Uterus (tissue), 4 donors: Measurements from ENCODE around the gene AIG1. TPM values are rescaled to one million over a fixed set of nuclear protein-coding genes. Genes with fewer than 3 reads are reported as not detected.

Experiments used
- DNase-seq, 2 donors: peaks; one replicate each; pipeline ENCODE4 v3.0.0-alpha.2; 2019 to 2020
- H3K27ac ChIP-seq, 2 donors: fragments of 200-600 bp; sonication (generic); 1 replicate in 1 of 2; 2 replicates in 1 of 2; pipeline ENCODE4 v1.5.1; 2016 to 2018
- H3K27me3 ChIP-seq, 2 donors: fragments of 200-600 bp; sonication (generic); one replicate each; pipeline ENCODE4 v1.5.1; 2018 to 2019; ENCODE audit warnings: control low read depth in 1 of 2
- H3K36me3 ChIP-seq, 2 donors: fragments of 200-600 bp; sonication (generic); one replicate each; pipeline ENCODE4 v1.5.1; 2019; ENCODE audit warnings: control low read depth in 1 of 2
- H3K4me1 ChIP-seq, 2 donors: fragments of 200-600 bp; sonication (generic); one replicate each; pipeline ENCODE4 v1.5.1; 2018 to 2019; ENCODE audit warnings: control low read depth in 1 of 2
- H3K4me3 ChIP-seq, 2 donors: fragments of 200-600 bp; sonication (generic); 1 replicate in 1 of 2; 2 replicates in 1 of 2; pipeline ENCODE4 v1.5.1; 2018 to 2019; ENCODE audit warnings: mild to moderate bottlenecking in 1 of 2
- H3K9me3 ChIP-seq, 2 donors: fragments of 200-600 bp; sonication (generic); one replicate each; pipeline ENCODE4 v1.5.1; 2019; ENCODE audit warnings: control low read depth in 1 of 2
- CTCF ChIP-seq, 4 experiments: fragments of 200-600 bp in 2 of 4; fragments of 450-650 bp in 2 of 4; sonication (generic) in 2 of 4; IDR thresholded peaks; one replicate each; pipeline ENCODE4 v1.5.1; 2016 to 2019; ENCODE audit warnings: antibody characterized with exemption in 4 of 4, mild to moderate bottlenecking in 2 of 4, moderate library complexity in 1 of 4
- POLR2A ChIP-seq, 2 donors: fragments of 450-650 bp; IDR thresholded peaks; one replicate each; pipeline ENCODE4 v1.6.1; 2016; ENCODE audit warnings: antibody characterized with exemption in 2 of 2, mild to moderate bottlenecking in 1 of 2, moderate library complexity in 1 of 2
- intact Hi-C: fragments of 100-400 bp; cut with DNase I; formaldehyde crosslinking; loops from one replicate; pipeline ENCODE4 v1.15.1; 2023; ENCODE audit warnings: low total_unique reads
- total RNA-seq, 4 donors: library from RNA; depleted of rRNA in 3 of 4; stranded (reverse); fragments of >200 nt in 3 of 4; gene quantifications; one replicate each; pipeline versions ENCODE4 v1.1.0 to v1.2.4, GENCODE V29; 2014 to 2023
- donor health status: DM: yes; HTN: yes; CAD: no.

The AIG1 gene
- total RNA-seq, 4 donors from 2014 or later, result 6.9 to 36.6 (median 27.8) TPM

DNA sequence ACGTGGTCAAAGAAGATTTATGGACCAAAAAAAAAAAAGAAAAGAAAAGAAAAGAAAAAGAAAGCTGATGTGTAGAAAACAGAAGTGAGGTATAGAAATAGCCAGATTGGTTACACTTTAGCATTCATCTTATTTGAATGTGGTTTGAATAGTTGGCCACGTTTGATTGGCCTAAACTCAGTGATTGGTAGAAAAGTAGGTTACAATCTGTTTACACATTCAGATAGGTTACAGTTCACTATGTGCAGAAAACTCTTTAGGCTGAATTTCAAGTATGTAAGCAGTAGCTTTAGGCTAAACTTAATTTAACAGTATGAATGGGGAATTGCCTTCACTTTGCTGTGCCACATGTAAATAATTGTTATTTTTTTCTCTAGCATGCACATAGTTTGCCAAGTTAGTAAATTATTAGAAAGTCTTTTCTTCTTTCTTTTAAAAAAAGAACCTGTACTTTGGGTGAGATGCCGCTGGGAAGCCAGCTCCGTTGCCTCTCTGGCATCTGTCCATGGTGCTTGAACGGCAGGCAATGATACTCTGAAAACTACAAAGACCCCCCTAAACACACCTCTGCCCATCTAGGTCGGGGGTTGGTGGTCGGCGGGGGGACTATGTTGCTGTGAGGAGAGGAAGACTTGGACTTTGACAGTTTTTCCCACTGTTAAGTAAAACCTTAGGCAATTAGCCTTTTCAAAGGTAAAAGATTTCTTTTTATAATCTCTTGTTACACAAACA, 173.0 kb downstream of the AIG1 start:
- no peaks in the 10 kb centered on the region for H3K36me3 ChIP-seq
- TF ChIP-seq CTCF (IDR thresholded peaks at IDR 0.05), result no peak
- TF ChIP-seq POLR2A (IDR thresholded peaks at IDR 0.05), result no peak
- no peaks in the 10 kb centered on the region for H3K4me1 ChIP-seq
- no peak overlapping the region for H3K27ac ChIP-seq
- intact Hi-C loops, result no loop called here
- H3K4me3 ChIP-seq, result no peak overlapping the region
- no peaks in the 10 kb centered on the region for H3K27me3 ChIP-seq
- no peak for DNase-seq
- H3K9me3 ChIP-seq, result no peaks in the 10 kb centered on the region

DNA sequence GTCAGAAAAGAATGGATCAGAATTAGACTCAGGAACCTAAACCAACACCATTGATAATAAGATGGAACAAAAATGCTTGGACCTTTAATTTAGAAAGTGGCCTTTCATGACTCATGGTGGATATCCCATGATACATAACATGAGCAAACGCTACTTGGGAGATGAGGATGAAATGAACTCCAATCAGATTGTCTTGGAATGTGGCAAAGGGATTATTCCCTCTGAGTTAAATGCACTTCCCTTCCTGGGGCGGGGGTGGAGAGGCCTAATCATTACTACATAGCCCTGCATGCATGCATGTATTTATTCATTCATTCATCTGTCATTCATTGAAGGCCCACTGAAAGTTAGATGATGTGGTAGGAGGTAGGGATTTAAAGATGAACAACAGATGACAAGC, 174.0 kb downstream of the AIG1 start:
- H3K27me3 ChIP-seq, result no peaks in the 10 kb centered on the region
- no peaks in the 10 kb centered on the region for H3K36me3 ChIP-seq
- H3K4me3 ChIP-seq, result no peak overlapping the region
- no peak overlapping the region for H3K27ac ChIP-seq
- intact Hi-C loops, result no loop called here
- H3K4me1 ChIP-seq, result no peaks in the 10 kb centered on the region
- no peaks in the 10 kb centered on the region for H3K9me3 ChIP-seq
- TF ChIP-seq CTCF (IDR thresholded peaks at IDR 0.05), result no peak
- TF ChIP-seq POLR2A (IDR thresholded peaks at IDR 0.05), result no peak
- no peak for DNase-seq

DNA sequence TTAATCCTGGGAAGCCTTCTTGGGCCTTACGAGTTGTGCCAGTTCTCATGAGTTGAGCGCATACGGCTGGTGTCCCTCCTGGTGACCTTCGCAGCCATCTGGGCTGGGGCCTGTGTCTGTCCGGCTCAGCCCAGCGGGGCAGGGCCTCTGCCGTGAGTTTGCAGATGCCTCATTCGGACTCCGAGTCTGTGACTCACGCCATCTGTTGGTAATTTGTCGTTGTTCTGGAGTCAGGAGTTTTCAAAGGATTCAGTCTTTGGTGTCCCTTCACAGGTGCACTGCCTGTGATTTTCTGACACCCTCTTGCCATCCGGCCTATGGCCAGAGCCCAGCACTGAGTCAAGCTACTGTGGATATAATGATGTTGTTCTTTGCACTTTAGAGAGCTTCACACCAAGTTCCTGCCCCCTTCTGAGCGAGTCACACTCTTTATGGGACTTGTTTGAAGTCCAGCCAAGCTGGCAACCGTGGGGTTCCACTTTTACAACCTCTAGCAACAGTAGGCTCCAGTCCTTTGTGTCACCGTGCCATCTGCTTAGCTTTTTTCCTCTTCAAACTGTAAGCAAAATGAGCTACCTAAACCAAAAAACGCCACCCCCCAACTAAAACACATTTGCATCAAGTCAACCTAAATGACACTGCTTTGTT, 175.6 kb downstream of the AIG1 start:
- H3K27me3 ChIP-seq, result no peaks in the 10 kb centered on the region
- intact Hi-C loops, result no loop called here
- no peak for DNase-seq
- H3K4me1 ChIP-seq, result no peaks in the 10 kb centered on the region
- TF ChIP-seq CTCF (IDR thresholded peaks at IDR 0.05) (no peak), POLR2A (IDR thresholded peaks at IDR 0.05) (no peak)
- H3K27ac ChIP-seq, result no peak overlapping the region
- H3K9me3 ChIP-seq, result no peaks in the 10 kb centered on the region
- no peaks in the 10 kb centered on the region for H3K36me3 ChIP-seq
- no peak overlapping the region for H3K4me3 ChIP-seq

GRCh38 chr6:143238306-143238705, 177.6 kb downstream of the AIG1 start:
- H3K4me3 ChIP-seq, result no peak overlapping the region
- H3K27me3 ChIP-seq, result no peaks in the 10 kb centered on the region
- no peaks in the 10 kb centered on the region for H3K4me1 ChIP-seq
- H3K27ac ChIP-seq, result no peak overlapping the region
- H3K9me3 ChIP-seq, result no peaks in the 10 kb centered on the region
- no peak for DNase-seq
- TF ChIP-seq CTCF (IDR thresholded peaks at IDR 0.05) (no peak), POLR2A (IDR thresholded peaks at IDR 0.05) (no peak)
- intact Hi-C loops, result no loop called here
- H3K36me3 ChIP-seq, result no peaks in the 10 kb centered on the region

DNA sequence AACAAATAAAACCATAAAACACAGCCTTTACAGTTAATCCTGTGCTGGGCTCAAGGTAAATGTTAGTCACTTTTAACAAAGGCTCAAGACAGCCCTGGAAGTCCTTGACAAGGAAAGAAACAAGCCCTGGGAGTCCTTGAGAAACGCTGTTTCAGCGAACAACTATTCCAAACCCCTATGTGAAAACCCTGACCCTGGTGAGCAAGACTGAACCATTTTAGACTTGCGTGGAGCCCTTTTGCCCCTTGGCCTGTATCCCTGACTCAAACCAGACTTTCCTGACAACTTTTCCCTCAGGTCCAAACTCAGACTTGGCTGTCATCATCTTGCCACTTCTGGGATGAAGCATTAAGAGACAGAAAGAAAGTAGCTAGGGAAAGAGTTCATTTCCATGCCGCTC, 180.4 kb downstream of the AIG1 start:
- Histone ChIP-seq H3K4me1 (no peaks in the 10 kb centered on the region), H3K9me3 (no peaks in the 10 kb centered on the region), H3K4me3 (no peak overlapping the region), H3K36me3 (no peaks in the 10 kb centered on the region), H3K27me3 (no peaks in the 10 kb centered on the region), H3K27ac (no peak overlapping the region)
- intact Hi-C loops, result no loop called here
- DNase-seq, result no peak
- TF ChIP-seq CTCF (IDR thresholded peaks at IDR 0.05) (no peak), POLR2A (IDR thresholded peaks at IDR 0.05) (no peak)
